IMR-90 (cell line): Measurements from ENCODE around the gene CIT. TPM values are rescaled to one million over a fixed set of nuclear protein-coding genes. Genes with fewer than 3 reads are reported as not detected.

Experiments
- ATAC-seq: fragments of 200-7000 bp; cut with Tn5 transposase; 2 replicates; pipeline ENCODE4 v1.9.1; 2020; ENCODE audit warnings: low read depth, mild to moderate bottlenecking, moderate library complexity
- BruUV-seq: library from RNA; stranded (reverse); fragments of 400-500 nt; replicated peaks from 2 replicates; lab custom pipeline; 2021; lab: Mats Ljungman, UMichigan
- CTCF ChIA-PET: fragments of 300-600 bp; formaldehyde crosslinking; extraction: SDS; loops from one replicate; lab custom pipeline; 2021; ENCODE audit warnings: antibody characterized with exemption; lab: Yijun Ruan, JAX
- POLR2A ChIA-PET: fragments of 300-600 bp; sonication (Branson Sonifier 250); formaldehyde crosslinking; loops from one replicate; lab custom pipeline; 2022; ENCODE audit warnings: antibody characterized with exemption; ENCODE audit not compliant: unreplicated experiment; lab: Charles Lee
- DNase-seq: peaks from one replicate; pipeline ENCODE4 v3.0.0; 2013
- H2AFZ ChIP-seq: replicated peaks from 2 replicates; pipeline ENCODE3; 2013; ENCODE audit warnings: low read length, mild to moderate bottlenecking; ENCODE audit not compliant: poor library complexity
- H2AK5ac ChIP-seq: 2 replicates; pipeline ENCODE4 v1.6.1; 2013; ENCODE audit warnings: low read depth, low read length, inconsistent platforms
- H2AK9ac ChIP-seq: replicated peaks from 2 replicates; pipeline ENCODE3; 2013; ENCODE audit warnings: mild to moderate bottlenecking, low read depth, low read length, moderate library complexity; ENCODE audit not compliant: poor library complexity
- H2BK120ac ChIP-seq: 2 replicates; pipeline ENCODE4 v1.6.1; 2013; ENCODE audit warnings: low read depth, low read length, inconsistent platforms
- H2BK15ac ChIP-seq: 3 replicates; pipeline ENCODE4 v1.6.1; 2013; ENCODE audit warnings: low read depth, low read length, inconsistent platforms
- H2BK20ac ChIP-seq: 2 replicates; pipeline ENCODE4 v1.6.1; 2013; ENCODE audit warnings: low read depth, mild to moderate bottlenecking, inconsistent platforms, low read length, moderate library complexity
- H2BK5ac ChIP-seq: 2 replicates; pipeline ENCODE4 v1.6.1; 2013; ENCODE audit warnings: mild to moderate bottlenecking, low read depth, low read length, inconsistent platforms; ENCODE audit not compliant: poor library complexity, severe bottlenecking
- H3K14ac ChIP-seq: replicated peaks from 2 replicates; pipeline ENCODE4 v1.6.1; 2013; ENCODE audit warnings: low read depth, low read length, inconsistent platforms
- H3K18ac ChIP-seq: 2 replicates; pipeline ENCODE4 v1.6.1; 2013; ENCODE audit warnings: low read depth, low read length, control low read depth
- H3K23ac ChIP-seq: 2 replicates; pipeline ENCODE4 v1.6.1; 2013; ENCODE audit warnings: low read depth, low read length, inconsistent platforms
- H3K27ac ChIP-seq: 2 replicates; pipeline ENCODE4 v1.5.1; 2013; ENCODE audit warnings: mild to moderate bottlenecking, control low read depth, low read length; ENCODE audit not compliant: insufficient read depth
- H3K27me3 ChIP-seq: 2 replicates; pipeline ENCODE4 v1.6.1; 2013; ENCODE audit warnings: low read length; ENCODE audit not compliant: control insufficient read depth, insufficient read depth
- H3K36me3 ChIP-seq: 2 replicates; pipeline ENCODE4 v1.6.1; 2013; ENCODE audit warnings: low read length, mixed read lengths; ENCODE audit not compliant: control insufficient read depth, insufficient read depth
- H3K4ac ChIP-seq: 2 replicates; pipeline ENCODE4 v1.6.1; 2013; ENCODE audit warnings: low read depth, low read length, inconsistent platforms
- H3K4me1 ChIP-seq: 2 replicates; pipeline ENCODE4 v1.6.1; 2013; ENCODE audit warnings: low read length, mixed read lengths; ENCODE audit not compliant: control insufficient read depth, insufficient read depth
- H3K4me2 ChIP-seq: 2 replicates; pipeline ENCODE4 v1.6.1; 2013; ENCODE audit warnings: low read depth, mild to moderate bottlenecking, control low read depth, low read length, moderate library complexity
- H3K4me3 ChIP-seq: 2 replicates; pipeline ENCODE4 v1.5.1; 2013; ENCODE audit warnings: low read depth, mild to moderate bottlenecking, control low read depth, low read length, moderate library complexity; ENCODE audit not compliant: insufficient read depth
- H3K56ac ChIP-seq: 2 replicates; pipeline ENCODE4 v1.6.1; 2013; ENCODE audit warnings: low read length, inconsistent platforms; ENCODE audit not compliant: insufficient read depth; ENCODE audit errors: extremely low read depth
- H3K79me1 ChIP-seq, 2 experiments: 2 replicates each; pipeline ENCODE4 v1.6.1; 2013; ENCODE audit warnings: low read length in 2 of 2, inconsistent platforms in 1 of 2, low read depth in 1 of 2
- H3K9ac ChIP-seq: 2 replicates; pipeline ENCODE4 v1.6.1; 2013; ENCODE audit warnings: low read depth, low read length, control low read depth
- H3K9me1 ChIP-seq: 2 replicates; pipeline ENCODE4 v1.6.1; 2013; ENCODE audit warnings: low read length, inconsistent platforms; ENCODE audit not compliant: insufficient read depth
- H3K9me3 ChIP-seq: 2 replicates; pipeline ENCODE4 v1.6.1; 2013; ENCODE audit warnings: low read length; ENCODE audit not compliant: control insufficient read depth, insufficient read depth
- H4K20me1 ChIP-seq: 2 replicates; pipeline ENCODE4 v1.6.1; 2013; ENCODE audit warnings: low read length, inconsistent platforms; ENCODE audit not compliant: insufficient read depth
- H4K5ac ChIP-seq: 2 replicates; pipeline ENCODE4 v1.6.1; 2013; ENCODE audit warnings: mild to moderate bottlenecking, low read depth, low read length, control low read depth
- H4K8ac ChIP-seq, 2 experiments: 2 replicates each; pipeline ENCODE4 v1.6.1; 2013; ENCODE audit warnings: low read depth in 2 of 2, low read length in 2 of 2, control low read depth in 1 of 2, inconsistent platforms in 1 of 2
- H4K91ac ChIP-seq: 2 replicates; pipeline ENCODE4 v1.6.1; 2013; ENCODE audit warnings: low read depth, low read length, inconsistent platforms; ENCODE audit not compliant: insufficient read depth
- BHLHE40 ChIP-seq: fragments of 150-350 bp; IDR thresholded peaks from 2 replicates; pipeline ENCODE4 v1.6.1; 2016; ENCODE audit warnings: mild to moderate bottlenecking, low read depth, low read length
- CEBPB ChIP-seq: IDR thresholded peaks from 2 replicates; pipeline ENCODE4 v1.6.1; 2012; ENCODE audit warnings: low read depth, low read length, improper control_type of control experiment
- CHD1 ChIP-seq: IDR thresholded peaks from 2 replicates; pipeline ENCODE4 v1.6.1; 2012; ENCODE audit warnings: low read depth, low read length, improper control_type of control experiment
- CTCF ChIP-seq: conservative IDR thresholded peaks from 2 replicates; pipeline ENCODE4 v1.5.1; 2012; ENCODE audit warnings: mild to moderate bottlenecking, low read depth, low read length, improper control_type of control experiment
- ELK1 ChIP-seq: fragments of 150-350 bp; IDR thresholded peaks from 2 replicates; pipeline ENCODE4 v1.6.1; 2016; ENCODE audit warnings: low read depth, mild to moderate bottlenecking, low read length, moderate library complexity, borderline replicate concordance
- FOS ChIP-seq: fragments of 150-350 bp; IDR thresholded peaks from 2 replicates; pipeline ENCODE4 v1.6.1; 2016; ENCODE audit warnings: low read depth, low read length
- MAFK ChIP-seq: IDR thresholded peaks from 2 replicates; pipeline ENCODE4 v1.6.1; 2012; ENCODE audit warnings: low read depth, low read length, improper control_type of control experiment
- MAZ ChIP-seq: IDR thresholded peaks from 2 replicates; pipeline ENCODE4 v1.6.1; 2012; ENCODE audit warnings: low read depth, mild to moderate bottlenecking, low read length, improper control_type of control experiment, moderate library complexity, borderline replicate concordance
- MXI1 ChIP-seq: IDR thresholded peaks from 2 replicates; pipeline ENCODE4 v1.6.1; 2012; ENCODE audit warnings: low read depth, mild to moderate bottlenecking, low read length, moderate library complexity, borderline replicate concordance
- NFE2L2 ChIP-seq: fragments of 150-350 bp; IDR thresholded peaks from 2 replicates; pipeline ENCODE4 v1.6.1; 2016; ENCODE audit warnings: low read depth, mild to moderate bottlenecking, low read length
- POLR2A ChIP-seq: IDR thresholded peaks from 2 replicates; pipeline ENCODE4 v1.6.1; 2012; ENCODE audit warnings: mild to moderate bottlenecking, low read depth, low read length
- RAD21 ChIP-seq: IDR thresholded peaks from 2 replicates; pipeline ENCODE4 v1.6.1; 2012; ENCODE audit warnings: low read length, improper control_type of control experiment
- RCOR1 ChIP-seq: IDR thresholded peaks from 2 replicates; pipeline ENCODE4 v1.6.1; 2012; ENCODE audit warnings: mild to moderate bottlenecking, low read length, improper control_type of control experiment; ENCODE audit not compliant: insufficient replicate concordance
- RFX5 ChIP-seq: IDR thresholded peaks from 2 replicates; pipeline ENCODE4 v1.8.0; 2012; ENCODE audit warnings: low read depth, mild to moderate bottlenecking, low read length, moderate library complexity
- SMC3 ChIP-seq: fragments of 150-350 bp; IDR thresholded peaks from 2 replicates; pipeline ENCODE4 v1.6.1; 2016; ENCODE audit warnings: low read depth, mild to moderate bottlenecking, antibody characterized with exemption, low read length, moderate library complexity
- USF2 ChIP-seq: fragments of 150-350 bp; IDR thresholded peaks from 2 replicates; pipeline ENCODE4 v1.6.1; 2017; ENCODE audit warnings: mild to moderate bottlenecking, antibody characterized with exemption, low read length, low read depth
- WGBS, 2 experiments: methylation state at CpG; one replicate each; pipeline versions ENCODE4 v1.1.5 to v1.1.7; 2013; ENCODE audit warnings: missing lambda C conversion rate in 2 of 2; ENCODE audit not compliant: insufficient read length in 1 of 2; ENCODE audit errors: extremely low coverage in 2 of 2; 5-methylcytosine and 5-hydroxymethylcytosine counted together
- dilution Hi-C: fragments of 300-500 bp; cut with HindIII; formaldehyde crosslinking; loops from one replicate; pipeline ENCODE4 v1.14.3; 2018; ENCODE audit warnings: low sequenced_read_pairs; ENCODE audit not compliant: unreplicated experiment
- in situ Hi-C: fragments of 300-500 bp; cut with MboI; formaldehyde crosslinking; loops from 3 replicates; pipeline ENCODE4 v1.14.3; 2019; ENCODE audit warnings: low sequenced_read_pairs, inconsistent platforms, mixed read lengths
- intact Hi-C: fragments of 100-400 bp; cut with micrococcal nuclease; formaldehyde crosslinking; loops from 2 replicates; pipeline ENCODE4 v1.10.0; 2022
- polyA plus RNA-seq, 3 experiments: library from polyadenylated mRNA; depleted of rRNA; stranded (reverse); fragments of >200 nt; gene quantifications; 2 replicates each; pipeline ENCODE4 v1.2.3, GENCODE V29; 2012; ENCODE audit warnings: low replicate concordance in 1 of 3
- total RNA-seq: library from RNA; depleted of rRNA; stranded (reverse); fragments of >200 nt; gene quantifications from 2 replicates; pipeline ENCODE4 v1.2.3, GENCODE V29; 2012

CIT gene
- total and polyA plus RNA-seq, 2 of the 4 experiments (the other 2 are of a cell fraction), result 13.1 to 21.0 TPM

- BruUV-seq, result no TSS peak
- 0 out of 2 replicates have a peak, but pooled peaks cover 2% of the 10 kb centered on the region for H3K36me3 ChIP-seq
- no peak overlapping the region for H3K14ac ChIP-seq
- intact Hi-C loops, result no loop called here
- no peaks in the 10 kb centered on the region for H3K9me1 ChIP-seq
- H3K4me3 ChIP-seq, result no peak overlapping the region
- H3K4me1 ChIP-seq, result no peaks in the 10 kb centered on the region
- TF ChIP-seq NFE2L2, result no peak
- TF ChIP-seq MAFK, result no peak
- no peak for TF ChIP-seq RCOR1
- TF ChIP-seq CHD1, result no peak
- no peak for TF ChIP-seq USF2
- no peak for TF ChIP-seq BHLHE40
- TF ChIP-seq POLR2A, result no peak
- TF ChIP-seq SMC3, result no peak
- no peak for TF ChIP-seq RFX5
- TF ChIP-seq MXI1, result no peak
- no peak for TF ChIP-seq ELK1
- no peak for TF ChIP-seq CTCF
- TF ChIP-seq FOS, result no peak
- TF ChIP-seq RAD21, result no peak
- no peak for TF ChIP-seq MAZ
- no peak for TF ChIP-seq CEBPB
- in situ Hi-C loops, result no loop called here
- H4K8ac ChIP-seq, result no peak overlapping the region
- H4K91ac ChIP-seq, result no peak overlapping the region
- H4K20me1 ChIP-seq, result no peaks in the 10 kb centered on the region
- dilution Hi-C loops, result no loop called here
- WGBS, 2 experiments, result 89% methylated on average over 1 of the region's 6 CpGs; no CpG with 5 or more reads in 1 of the 2 experiments
- ChIA-PET POLR2A (no interaction called here), CTCF (no interaction called here)
- H3K56ac ChIP-seq, result no peak overlapping the region
- no peak overlapping the region for H2AK5ac ChIP-seq
- no peak overlapping the region for H2BK120ac ChIP-seq
- H4K5ac ChIP-seq, result no peak overlapping the region
- no peak overlapping the region for H2BK5ac ChIP-seq
- no peak overlapping the region for H3K4ac ChIP-seq
- H3K9ac ChIP-seq, result no peak overlapping the region
- H3K27me3 ChIP-seq, result no peaks in the 10 kb centered on the region
- DNase-seq (no peak), ATAC-seq (no peak)
- H2BK15ac ChIP-seq, result no peak overlapping the region
- no peak overlapping the region for H2AK9ac ChIP-seq
- H3K27ac ChIP-seq, result no peak overlapping the region
- H3K79me1 ChIP-seq, result no peaks in the 10 kb centered on the region
- no peaks in the 10 kb centered on the region for H3K9me3 ChIP-seq
- no peak overlapping the region for H2BK20ac ChIP-seq
- no peak overlapping the region for H2AFZ ChIP-seq
- H3K18ac ChIP-seq, result no peak overlapping the region
- H3K23ac ChIP-seq, result no peak overlapping the region
- no peak overlapping the region for H3K4me2 ChIP-seq
Measured at GRCh38 chr12:119826661-119827445, 50.3 kb downstream of the CIT start.
